ENCODE measurements around the gene MAP4K1.

MAP4K1 gene

GRCh38 chr19:38544569-38545315 is 73.0 kb downstream of the MAP4K1 start:
- DNase-seq (ENCODE audit: low read depth) = no peak

- DNase-seq (ENCODE audit: low read depth) = no peak
Observed at GRCh38 chr19:38543807-38544568, 73.8 kb downstream of the MAP4K1 start.

- DNase-seq (ENCODE audit: low read depth) = no peak
Observed at GRCh38 chr19:38543286-38543806, 74.4 kb downstream of the MAP4K1 start.

DNA sequence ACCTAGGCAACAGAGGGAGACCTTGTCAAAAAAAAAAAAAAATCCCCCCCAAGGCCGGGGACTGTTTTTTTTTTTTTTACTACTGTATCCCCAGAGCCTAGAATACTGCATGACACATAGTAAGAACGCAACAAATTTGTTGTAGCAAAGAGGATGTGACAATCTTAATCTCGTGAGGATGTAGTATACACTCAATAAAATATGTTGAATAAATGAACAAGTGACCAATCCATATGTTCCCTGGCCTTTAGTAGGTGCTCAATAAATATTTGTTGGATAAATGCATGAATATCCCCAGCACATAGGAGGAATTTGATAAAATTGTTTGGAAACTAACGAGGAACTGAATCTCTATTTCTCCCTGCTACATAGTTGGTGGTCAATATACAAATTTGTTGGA is 75.7 kb downstream of the MAP4K1 start:
- no peak for DNase-seq (ENCODE audit: low read depth)

GRCh38 chr19:38539751-38540150 is 78.0 kb downstream of the MAP4K1 start:
- no peak for DNase-seq (ENCODE audit: low read depth)

DNA sequence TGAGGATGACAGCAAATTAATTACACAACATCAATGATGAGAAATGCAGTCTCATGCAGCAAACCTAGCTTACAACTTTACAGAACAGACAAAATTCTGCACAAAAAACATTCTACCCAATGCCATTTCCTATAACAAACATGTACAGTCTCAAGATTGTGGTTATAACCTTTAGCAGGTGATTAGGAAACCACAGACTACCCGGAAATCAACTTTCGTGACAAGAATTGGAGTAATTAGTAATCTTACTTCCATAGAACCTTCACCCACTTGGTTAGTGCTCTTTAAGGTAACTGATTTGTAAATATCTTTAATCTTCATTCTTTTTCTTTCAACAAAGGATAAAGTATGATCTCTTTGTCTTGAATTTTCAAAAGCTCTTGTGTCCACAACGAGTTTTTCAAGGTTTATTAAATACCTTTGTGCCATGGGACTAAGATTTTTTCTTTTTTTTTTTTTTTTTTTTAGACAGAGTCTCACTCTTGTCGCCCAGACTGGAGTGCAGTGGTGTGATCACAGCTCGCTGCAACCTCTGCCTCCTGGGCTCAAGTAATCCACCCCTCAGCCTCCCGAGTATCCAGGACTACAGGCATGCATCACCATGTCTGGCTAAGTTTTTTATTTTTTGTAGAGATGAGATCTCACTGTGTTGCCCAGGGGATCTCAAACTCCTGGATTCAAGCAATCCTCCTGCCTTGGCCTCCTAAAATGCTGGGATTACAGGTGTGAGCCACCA is 78.8 kb downstream of the MAP4K1 start:
- no peak for DNase-seq (ENCODE audit: low read depth)

DNA sequence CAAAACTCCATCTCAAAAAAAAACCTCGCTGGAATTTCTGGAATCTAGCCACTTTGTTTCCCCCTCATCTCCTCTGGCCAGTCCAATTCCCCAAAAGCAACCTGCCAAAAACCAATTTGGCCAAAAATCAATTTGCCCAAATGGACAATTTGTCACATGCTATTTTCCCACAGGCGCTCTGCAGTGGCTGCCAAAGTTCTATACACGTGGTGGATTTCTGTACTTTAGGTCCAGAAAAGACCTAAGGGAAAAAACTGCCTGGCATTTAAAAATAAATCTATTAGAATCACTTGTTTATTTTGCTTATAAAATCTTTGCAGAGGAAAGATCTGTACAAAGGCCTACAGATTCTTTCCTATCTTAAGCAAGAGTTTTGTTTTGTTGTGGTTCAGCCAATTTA is 79.4 kb downstream of the MAP4K1 start:
- no peak for DNase-seq (ENCODE audit: low read depth)

Data from T follicular helper cell (primary cell).